MCF 10A (cell line): ENCODE measurements around the gene PPP1R3G. TPM values are rescaled to one million over a fixed set of nuclear protein-coding genes. Genes with fewer than 3 reads are reported as not detected.

Experiments
- BruUV-seq: library from RNA; stranded (reverse); fragments of 400-500 nt; replicated peaks from 2 replicates; lab custom pipeline; 2021; lab: Mats Ljungman, UMichigan
- CTCF ChIA-PET: fragments of 300-600 bp; sonication (Branson Sonifier 250); formaldehyde crosslinking; extraction: SDS; loops from one replicate; lab custom pipeline; 2021; ENCODE audit warnings: antibody characterized with exemption, inconsistent platforms; lab: Yijun Ruan, JAX
- POLR2A ChIA-PET: fragments of 300-600, 350-650 bp; sonication (Branson Sonifier 250); formaldehyde crosslinking; extraction: SDS; loops from one replicate; lab custom pipeline; 2020; ENCODE audit warnings: antibody characterized with exemption, inconsistent platforms; lab: Yijun Ruan, JAX
- DNase-seq: peaks from one replicate; pipeline ENCODE4 v3.0.0-alpha.2; 2018; ENCODE audit not compliant: unreplicated experiment
- H3K27ac Mint-ChIP-seq: one replicate; pipeline ENCODE4 v1.8.0; 2022; ENCODE audit warnings: mild to moderate bottlenecking, low read depth, mixed read lengths; ENCODE audit not compliant: unreplicated experiment
- H3K27me3 Mint-ChIP-seq: one replicate; pipeline ENCODE4 v1.8.0; 2022; ENCODE audit warnings: mixed read lengths; ENCODE audit not compliant: insufficient read depth, unreplicated experiment
- H3K36me3 Mint-ChIP-seq: one replicate; pipeline ENCODE4 v1.8.0; 2022; ENCODE audit warnings: mild to moderate bottlenecking, moderate library complexity, mixed read lengths; ENCODE audit not compliant: insufficient read depth, unreplicated experiment
- H3K4me1 Mint-ChIP-seq: one replicate; pipeline ENCODE4 v1.8.0; 2022; ENCODE audit warnings: mixed read lengths; ENCODE audit not compliant: insufficient read depth, unreplicated experiment
- H3K4me3 Mint-ChIP-seq: one replicate; pipeline ENCODE4 v1.8.0; 2022; ENCODE audit warnings: mild to moderate bottlenecking, moderate library complexity, mixed read lengths; ENCODE audit not compliant: unreplicated experiment
- H3K9me3 Mint-ChIP-seq: one replicate; pipeline ENCODE4 v1.8.0; 2022; ENCODE audit warnings: mixed read lengths; ENCODE audit not compliant: unreplicated experiment
- intact Hi-C: fragments of 100-400 bp; cut with micrococcal nuclease; formaldehyde crosslinking; loops from 2 replicates; pipeline ENCODE4 v1.14.1; 2022
- total RNA-seq: library from RNA; stranded (reverse); gene quantifications from 2 replicates; pipeline ENCODE4 v1.2.3, GENCODE V29; 2022
- TF ChIP-seq, protein P1 (sequence below): fragments of 200-600 bp; IDR thresholded peaks from one replicate; pipeline ENCODE4 v1.8.0; 2022; ENCODE audit warnings: antibody characterized with exemption, mild to moderate bottlenecking; ENCODE audit not compliant: unreplicated experiment

Gene PPP1R3G
- total RNA-seq, 1 experiment from 2014 or later: 0.07 TPM

- Mint-ChIP-seq H3K27ac (no peak overlapping the region), H3K27me3 (peaks cover 6% of the 10 kb centered on the region), H3K36me3 (no peaks in the 10 kb centered on the region), H3K4me3 (no peak overlapping the region), H3K4me1 (peaks cover 14% of the 10 kb centered on the region), H3K9me3 (no peaks in the 10 kb centered on the region)
- TF ChIP-seq, protein P1, sequence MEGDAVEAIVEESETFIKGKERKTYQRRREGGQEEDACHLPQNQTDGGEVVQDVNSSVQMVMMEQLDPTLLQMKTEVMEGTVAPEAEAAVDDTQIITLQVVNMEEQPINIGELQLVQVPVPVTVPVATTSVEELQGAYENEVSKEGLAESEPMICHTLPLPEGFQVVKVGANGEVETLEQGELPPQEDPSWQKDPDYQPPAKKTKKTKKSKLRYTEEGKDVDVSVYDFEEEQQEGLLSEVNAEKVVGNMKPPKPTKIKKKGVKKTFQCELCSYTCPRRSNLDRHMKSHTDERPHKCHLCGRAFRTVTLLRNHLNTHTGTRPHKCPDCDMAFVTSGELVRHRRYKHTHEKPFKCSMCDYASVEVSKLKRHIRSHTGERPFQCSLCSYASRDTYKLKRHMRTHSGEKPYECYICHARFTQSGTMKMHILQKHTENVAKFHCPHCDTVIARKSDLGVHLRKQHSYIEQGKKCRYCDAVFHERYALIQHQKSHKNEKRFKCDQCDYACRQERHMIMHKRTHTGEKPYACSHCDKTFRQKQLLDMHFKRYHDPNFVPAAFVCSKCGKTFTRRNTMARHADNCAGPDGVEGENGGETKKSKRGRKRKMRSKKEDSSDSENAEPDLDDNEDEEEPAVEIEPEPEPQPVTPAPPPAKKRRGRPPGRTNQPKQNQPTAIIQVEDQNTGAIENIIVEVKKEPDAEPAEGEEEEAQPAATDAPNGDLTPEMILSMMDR: no peak
- ChIA-PET POLR2A (no interaction called here), CTCF (no interaction called here)
- DNase-seq: no peak
- no TSS peak for BruUV-seq
- intact Hi-C loops: no loop called here
These were observed 11.3 kb downstream of the PPP1R3G start for GRCh38 chr6:5096482-5096881.

- intact Hi-C loops: no loop called here
- no peaks in the 10 kb centered on the region for H3K36me3 Mint-ChIP-seq
- POLR2A ChIA-PET: no interaction called here
- BruUV-seq: no TSS peak
- DNase-seq: no peak
- peaks cover 14% of the 10 kb centered on the region for H3K4me1 Mint-ChIP-seq
- CTCF ChIA-PET: no interaction called here
- no peaks in the 10 kb centered on the region for H3K9me3 Mint-ChIP-seq
- H3K27me3 Mint-ChIP-seq: no peaks in the 10 kb centered on the region
- no peak overlapping the region for H3K27ac Mint-ChIP-seq
- TF ChIP-seq, protein P1: no peak
- H3K4me3 Mint-ChIP-seq: no peak overlapping the region
These were observed 13.5 kb downstream of the PPP1R3G start for GRCh38 chr6:5098501-5099270.

GRCh38 chr6:5099537-5099936 lies 14.4 kb downstream of the PPP1R3G start:
- POLR2A ChIA-PET: no interaction called here
- TF ChIP-seq, protein P1: no peak
- intact Hi-C loops: no loop called here
- H3K9me3 Mint-ChIP-seq: no peaks in the 10 kb centered on the region
- H3K27ac Mint-ChIP-seq: no peak overlapping the region
- no TSS peak for BruUV-seq
- DNase-seq: peak; percentile 56
- H3K36me3 Mint-ChIP-seq: no peaks in the 10 kb centered on the region
- no peaks in the 10 kb centered on the region for H3K27me3 Mint-ChIP-seq
- CTCF ChIA-PET: interaction anchor here (1.0 kb wide), 1 partner anchor 15 kb away, joined by 3 read pairs; no protein-coding TSS in a partner anchor
- H3K4me1 Mint-ChIP-seq: peaks cover 10% of the 10 kb centered on the region
- no peak overlapping the region for H3K4me3 Mint-ChIP-seq

GRCh38 chr6:5100806-5101205 lies 15.7 kb downstream of the PPP1R3G start:
- H3K36me3 Mint-ChIP-seq: no peaks in the 10 kb centered on the region
- no peaks in the 10 kb centered on the region for H3K9me3 Mint-ChIP-seq
- no peaks in the 10 kb centered on the region for H3K27me3 Mint-ChIP-seq
- DNase-seq: no peak
- TF ChIP-seq, protein P1: no peak
- intact Hi-C loops: no loop called here
- ChIA-PET POLR2A (no interaction called here), CTCF (no interaction called here)
- H3K4me1 Mint-ChIP-seq: peaks cover 5% of the 10 kb centered on the region
- BruUV-seq: no TSS peak
- H3K27ac Mint-ChIP-seq: no peak overlapping the region
- no peak overlapping the region for H3K4me3 Mint-ChIP-seq
